ENCODE measurements around the gene DNAJC16.
A peak's percentile ranks its signal among the peaks of the same experiment; 100 is the strongest.

DNAJC16 gene

GRCh38 chr1:15574741-15575140, 48.1 kb downstream of the DNAJC16 start:
- no peak for DNase-seq (ENCODE audit: insufficient read length)
- TF ChIP-seq POLR2A (IDR thresholded peaks at IDR 0.05; ENCODE audit: low read depth, low read length) = no peak
- no peak for TF ChIP-seq TAF1 (IDR thresholded peaks at IDR 0.05; ENCODE audit: borderline replicate concordance, low read depth, low read length)
- no peak for TF ChIP-seq POLR2AphosphoS5 (IDR thresholded peaks at IDR 0.05; ENCODE audit: low read depth, low read length)
- no peak for FAIRE-seq

GRCh38 chr1:15575549-15576150, 49.0 kb downstream of the DNAJC16 start:
- TF ChIP-seq TAF1 (IDR thresholded peaks at IDR 0.05; ENCODE audit: borderline replicate concordance, low read depth, low read length) (no peak), POLR2AphosphoS5 (IDR thresholded peaks at IDR 0.05; ENCODE audit: low read depth, low read length) (no peak), POLR2A (IDR thresholded peaks at IDR 0.05; ENCODE audit: low read depth, low read length) (no peak)
- DNase-seq (ENCODE audit: insufficient read length) (no peak), FAIRE-seq (no peak)

GRCh38 chr1:15577691-15578090, 51.0 kb downstream of the DNAJC16 start:
- FAIRE-seq = no peak
- TF ChIP-seq POLR2A (IDR thresholded peaks at IDR 0.05; ENCODE audit: low read depth, low read length) (no peak), TAF1 (IDR thresholded peaks at IDR 0.05; ENCODE audit: borderline replicate concordance, low read depth, low read length) (no peak), POLR2AphosphoS5 (IDR thresholded peaks at IDR 0.05; ENCODE audit: low read depth, low read length) (no peak)
- no peak for DNase-seq (ENCODE audit: insufficient read length)

GRCh38 chr1:15578921-15579682, 52.5 kb downstream of the DNAJC16 start:
- peak; percentile 46 for DNase-seq (ENCODE audit: insufficient read length)
- FAIRE-seq = peak; percentile 58
- TF ChIP-seq TAF1 (IDR thresholded peaks at IDR 0.05; ENCODE audit: borderline replicate concordance, low read depth, low read length) = 0 out of 2 replicates have a peak, but pooled peaks have one; percentile 15
- TF ChIP-seq POLR2A (IDR thresholded peaks at IDR 0.05; ENCODE audit: low read depth, low read length) = no peak
- TF ChIP-seq POLR2AphosphoS5 (IDR thresholded peaks at IDR 0.05; ENCODE audit: low read depth, low read length) = no peak

- TF ChIP-seq POLR2A (IDR thresholded peaks at IDR 0.05; ENCODE audit: low read depth, low read length) (no peak), POLR2AphosphoS5 (IDR thresholded peaks at IDR 0.05; ENCODE audit: low read depth, low read length) (no peak), TAF1 (IDR thresholded peaks at IDR 0.05; ENCODE audit: borderline replicate concordance, low read depth, low read length) (no peak; the same call in 1 of the 2 replicates)
- FAIRE-seq = no peak
- DNase-seq (ENCODE audit: insufficient read length) = no peak
Measured at GRCh38 chr1:15579683-15580047, 53.0 kb downstream of the DNAJC16 start.

- TF ChIP-seq POLR2A (IDR thresholded peaks at IDR 0.05; ENCODE audit: low read depth, low read length) = no peak
- no peak for TF ChIP-seq TAF1 (IDR thresholded peaks at IDR 0.05; ENCODE audit: borderline replicate concordance, low read depth, low read length)
- TF ChIP-seq POLR2AphosphoS5 (IDR thresholded peaks at IDR 0.05; ENCODE audit: low read depth, low read length) = no peak
- DNase-seq (ENCODE audit: insufficient read length) = no peak
- no peak for FAIRE-seq
Measured at GRCh38 chr1:15583016-15583706, 56.5 kb downstream of the DNAJC16 start.

GRCh38 chr1:15584489-15585363, 58.1 kb downstream of the DNAJC16 start, which contains the start of gene AGMAT:
Gene AGMAT (minus strand): TSS chr1:15585051. CDS start chr1:15584967, 84 bp downstream.
- FAIRE-seq (peak; percentile 24), DNase-seq (ENCODE audit: insufficient read length) (peak; percentile 74)
- TF ChIP-seq POLR2A (IDR thresholded peaks at IDR 0.05; ENCODE audit: low read depth, low read length) (no peak; the same call in 1 of the 2 replicates), POLR2AphosphoS5 (IDR thresholded peaks at IDR 0.05; ENCODE audit: low read depth, low read length) (peak; percentile 45; the same call in 1 of the 2 replicates)

- no peak for FAIRE-seq
- TF ChIP-seq POLR2AphosphoS5 (IDR thresholded peaks at IDR 0.05; ENCODE audit: low read depth, low read length) (no peak), TAF1 (IDR thresholded peaks at IDR 0.05; ENCODE audit: borderline replicate concordance, low read depth, low read length) (no peak), POLR2A (IDR thresholded peaks at IDR 0.05; ENCODE audit: low read depth, low read length) (no peak)
- no peak for DNase-seq (ENCODE audit: insufficient read length)
Measured at GRCh38 chr1:15592285-15592684, 65.6 kb downstream of the DNAJC16 start.

- FAIRE-seq (no peak), DNase-seq (ENCODE audit: insufficient read length) (no peak)
- TF ChIP-seq POLR2A (IDR thresholded peaks at IDR 0.05; ENCODE audit: low read depth, low read length) (no peak), POLR2AphosphoS5 (IDR thresholded peaks at IDR 0.05; ENCODE audit: low read depth, low read length) (no peak)
Measured at GRCh38 chr1:15595809-15596617, 69.4 kb downstream of the DNAJC16 start.

GRCh38 chr1:15598436-15598835, 71.8 kb downstream of the DNAJC16 start:
- no peak for DNase-seq (ENCODE audit: insufficient read length)
- TF ChIP-seq TAF1 (IDR thresholded peaks at IDR 0.05; ENCODE audit: borderline replicate concordance, low read depth, low read length) (no peak), POLR2A (IDR thresholded peaks at IDR 0.05; ENCODE audit: low read depth, low read length) (no peak), POLR2AphosphoS5 (IDR thresholded peaks at IDR 0.05; ENCODE audit: low read depth, low read length) (no peak)
- no peak for FAIRE-seq

Data from GM12892 (cell line).